Mesenchymal stem cell (in vitro differentiated cells and primary cell): ENCODE measurements around the gene ECD.

ENCODE experiments used
- DNase-seq: peaks from one replicate; pipeline ENCODE4 v3.0.0-alpha.2; 2013
- H2AFZ ChIP-seq: one replicate; pipeline ENCODE4 v1.6.1; 2013; ENCODE audit warnings: low read depth, mild to moderate bottlenecking, control low read depth, inconsistent platforms, low read length, moderate library complexity
- H2AK5ac ChIP-seq: 2 replicates; pipeline ENCODE4 v1.6.1; 2013; ENCODE audit warnings: low read length, moderate library complexity, mild to moderate bottlenecking, inconsistent platforms; ENCODE audit not compliant: severe bottlenecking
- H2BK120ac ChIP-seq: one replicate; pipeline ENCODE4 v1.6.1; 2013; ENCODE audit warnings: low read depth, mild to moderate bottlenecking, inconsistent platforms, low read length, moderate library complexity
- H2BK12ac ChIP-seq, 2 experiments: one replicate each; pipeline ENCODE4 v1.6.1; 2013; ENCODE audit warnings: inconsistent platforms in 2 of 2, low read length in 2 of 2, mild to moderate bottlenecking in 2 of 2, moderate library complexity in 2 of 2, control low read depth in 1 of 2
- H2BK15ac ChIP-seq: one replicate; pipeline ENCODE4 v1.6.1; 2013; ENCODE audit warnings: mild to moderate bottlenecking, low read depth, inconsistent platforms; ENCODE audit not compliant: poor library complexity, severe bottlenecking
- H2BK5ac ChIP-seq: 2 replicates; pipeline ENCODE4 v1.6.1; 2013; ENCODE audit warnings: low read depth, mild to moderate bottlenecking, low read length, control low read depth, inconsistent platforms; ENCODE audit not compliant: poor library complexity, severe bottlenecking
- H3K14ac ChIP-seq, 2 experiments: one replicate each; pipeline ENCODE4 v1.6.1; 2013; ENCODE audit warnings: inconsistent platforms in 2 of 2, low read length in 2 of 2, control low read depth in 1 of 2, mild to moderate bottlenecking in 1 of 2, moderate library complexity in 1 of 2
- H3K18ac ChIP-seq, 2 experiments: one replicate each; pipeline ENCODE4 v1.6.1; 2013; ENCODE audit warnings: inconsistent platforms in 2 of 2, low read length in 2 of 2, control low read depth in 1 of 2, low read depth in 1 of 2, mild to moderate bottlenecking in 1 of 2
- H3K23ac ChIP-seq, 2 experiments: one replicate each; pipeline ENCODE4 v1.6.1; 2013; ENCODE audit warnings: inconsistent platforms in 2 of 2, low read length in 2 of 2, mild to moderate bottlenecking in 2 of 2, moderate library complexity in 2 of 2, control low read depth in 1 of 2
- H3K27ac ChIP-seq: 2 replicates; pipeline ENCODE4 v1.5.1; 2013; ENCODE audit warnings: mild to moderate bottlenecking, moderate library complexity, low read length, control low read depth, inconsistent platforms; ENCODE audit not compliant: poor library complexity, severe bottlenecking
- H3K27me3 ChIP-seq, 2 experiments: 2 replicates each; pipeline versions ENCODE4 v1.6.1 to v1.7.0; 2013; ENCODE audit warnings: low read length in 2 of 2, mild to moderate bottlenecking in 2 of 2, moderate library complexity in 2 of 2, control low read depth in 1 of 2, inconsistent platforms in 1 of 2; ENCODE audit not compliant: control insufficient read depth in 1 of 2, insufficient read depth in 1 of 2
- H3K36me3 ChIP-seq, 2 experiments: 2 replicates each; pipeline versions ENCODE4 v1.6.1 to v1.7.0; 2013; ENCODE audit warnings: low read length in 2 of 2, control low read depth in 1 of 2, inconsistent platforms in 1 of 2, low read depth in 1 of 2, mild to moderate bottlenecking in 1 of 2; ENCODE audit not compliant: insufficient read depth in 2 of 2, control insufficient read depth in 1 of 2
- H3K4ac ChIP-seq, 2 experiments: one replicate each; pipeline ENCODE4 v1.6.1; 2013; ENCODE audit warnings: inconsistent platforms in 2 of 2, low read length in 2 of 2, mild to moderate bottlenecking in 2 of 2, moderate library complexity in 2 of 2, control low read depth in 1 of 2, low read depth in 1 of 2
- H3K4me1 ChIP-seq: 2 replicates; pipeline ENCODE4 v1.6.1; 2013; ENCODE audit warnings: low read depth, low read length, control low read depth; ENCODE audit not compliant: control insufficient read depth, insufficient read depth
- H3K4me2 ChIP-seq: 2 replicates; pipeline ENCODE4 v1.6.1; 2013; ENCODE audit warnings: low read length, mild to moderate bottlenecking, inconsistent platforms; ENCODE audit not compliant: poor library complexity, severe bottlenecking
- H3K4me3 ChIP-seq, 2 experiments: 2 replicates each; pipeline versions ENCODE4 v1.5.1 to v1.7.0; 2013; ENCODE audit warnings: low read length in 2 of 2, mild to moderate bottlenecking in 2 of 2, control low read depth in 1 of 2, low read depth in 1 of 2; ENCODE audit not compliant: insufficient read depth in 1 of 2
- H3K79me1 ChIP-seq: replicated peaks from 2 replicates; pipeline ENCODE4 v1.6.1; 2013; ENCODE audit warnings: mild to moderate bottlenecking, control low read depth, low read length, inconsistent platforms; ENCODE audit not compliant: poor library complexity, severe bottlenecking
- H3K9ac ChIP-seq: 2 replicates; pipeline ENCODE4 v1.7.0; 2013; ENCODE audit warnings: mild to moderate bottlenecking, low read length, moderate library complexity
- H3K9me3 ChIP-seq: 2 replicates; pipeline ENCODE4 v1.7.0; 2013; ENCODE audit warnings: mild to moderate bottlenecking, low read length; ENCODE audit not compliant: control insufficient read depth
- H4K8ac ChIP-seq: one replicate; pipeline ENCODE4 v1.6.1; 2013; ENCODE audit warnings: inconsistent platforms, mild to moderate bottlenecking, low read length, moderate library complexity
- H4K91ac ChIP-seq: one replicate; pipeline ENCODE4 v1.6.1; 2013; ENCODE audit warnings: mild to moderate bottlenecking, low read length, inconsistent platforms
- WGBS: methylation state at CpG from one replicate; pipeline ENCODE4 v1.1.7; 2013; ENCODE audit warnings: mixed read lengths; 5-methylcytosine and 5-hydroxymethylcytosine counted together

Gene ECD

GRCh38 chr10:73210395-73211105, 42.7 kb upstream of the ECD start:
- no peak overlapping the region for H2AK5ac ChIP-seq
- no peak overlapping the region for H3K27ac ChIP-seq
- H3K9me3 ChIP-seq: no peaks in the 10 kb centered on the region
- H2BK120ac ChIP-seq: no peak overlapping the region
- H3K4me3 ChIP-seq: no peak overlapping the region
- H3K4ac ChIP-seq: no peak overlapping the region
- H4K91ac ChIP-seq: no peak overlapping the region
- peaks cover 1% of the 10 kb centered on the region for H3K4me1 ChIP-seq
- H3K14ac ChIP-seq: no peak overlapping the region
- no peak overlapping the region for H3K23ac ChIP-seq
- H3K79me1 ChIP-seq: peaks cover 5% of the 10 kb centered on the region
- H3K9ac ChIP-seq: peak overlapping the region; percentile 13
- no peak overlapping the region for H2BK15ac ChIP-seq
- 87% methylated on average over 3 of the region's 3 CpGs for WGBS
- no peaks in the 10 kb centered on the region for H3K27me3 ChIP-seq
- DNase-seq: no peak
- H4K8ac ChIP-seq: no peak overlapping the region
- no peak overlapping the region for H2BK12ac ChIP-seq
- H2BK5ac ChIP-seq: no peak overlapping the region
- H3K36me3 ChIP-seq: peaks cover 11 to 15% of the 10 kb centered on the region in 2 experiments
- H3K18ac ChIP-seq: no peak overlapping the region
- H2AFZ ChIP-seq: no peak overlapping the region
- H3K4me2 ChIP-seq: no peak overlapping the region

GRCh38 chr10:73209705-73210104, 41.9 kb upstream of the ECD start:
- Histone ChIP-seq H3K27ac (no peak overlapping the region), H3K4me2 (no peak overlapping the region), H4K91ac (no peak overlapping the region), H3K36me3 (peaks cover 13 to 15% of the 10 kb centered on the region in 2 experiments), H3K4me3 (no peak overlapping the region), H2AK5ac (no peak overlapping the region), H4K8ac (no peak overlapping the region), H3K27me3 (no peaks in the 10 kb centered on the region), H3K79me1 (peaks cover 4% of the 10 kb centered on the region), H3K4ac (no peak overlapping the region), H3K9ac (peak overlapping the region; percentile 44), H2BK120ac (no peak overlapping the region), H3K14ac (no peak overlapping the region), H3K4me1 (peaks cover 1% of the 10 kb centered on the region), H2BK15ac (no peak overlapping the region), H3K9me3 (no peaks in the 10 kb centered on the region), H3K23ac (no peak overlapping the region), H3K18ac (no peak overlapping the region), H2BK5ac (no peak overlapping the region), H2BK12ac (no peak overlapping the region), H2AFZ (no peak overlapping the region)
- 74% methylated on average over 1 of the region's 1 CpG for WGBS
- DNase-seq: peak; percentile 38

GRCh38 chr10:73207883-73208282, 40.1 kb upstream of the ECD start:
- H2BK5ac ChIP-seq: no peak overlapping the region
- H3K9ac ChIP-seq: peak overlapping the region; percentile 32
- H3K9me3 ChIP-seq: no peaks in the 10 kb centered on the region
- H3K4ac ChIP-seq: no peak overlapping the region
- H3K36me3 ChIP-seq: peaks cover 15 to 17% of the 10 kb centered on the region in 2 experiments
- H3K4me3 ChIP-seq: no peak overlapping the region
- no peak overlapping the region for H2BK15ac ChIP-seq
- no peak overlapping the region for H3K14ac ChIP-seq
- no peak overlapping the region for H4K91ac ChIP-seq
- no peak overlapping the region for H2BK12ac ChIP-seq
- no peak overlapping the region for H3K27ac ChIP-seq
- H4K8ac ChIP-seq: no peak overlapping the region
- DNase-seq: no peak
- no peak overlapping the region for H2AK5ac ChIP-seq
- H3K79me1 ChIP-seq: peaks cover 4% of the 10 kb centered on the region
- no peak overlapping the region for H3K4me2 ChIP-seq
- H3K27me3 ChIP-seq: no peaks in the 10 kb centered on the region
- no peak overlapping the region for H2BK120ac ChIP-seq
- no peak overlapping the region for H3K23ac ChIP-seq
- H3K4me1 ChIP-seq: peaks cover 1% of the 10 kb centered on the region
- H3K18ac ChIP-seq: no peak overlapping the region
- H2AFZ ChIP-seq: no peak overlapping the region
- 98% methylated on average over 2 of the region's 2 CpGs for WGBS

- Histone ChIP-seq H3K36me3 (peaks cover 15 to 16% of the 10 kb centered on the region in 2 experiments), H2BK5ac (no peak overlapping the region), H3K4me1 (no peaks in the 10 kb centered on the region), H4K8ac (no peak overlapping the region), H3K27me3 (no peaks in the 10 kb centered on the region), H3K9me3 (no peaks in the 10 kb centered on the region), H2AK5ac (no peak overlapping the region), H3K4me3 (no peak overlapping the region), H3K14ac (no peak overlapping the region), H3K27ac (no peak overlapping the region), H3K9ac (no peak overlapping the region), H3K4ac (no peak overlapping the region), H2BK12ac (no peak overlapping the region), H3K23ac (no peak overlapping the region), H3K4me2 (no peak overlapping the region), H2BK120ac (no peak overlapping the region), H3K18ac (no peak overlapping the region), H4K91ac (no peak overlapping the region), H2AFZ (no peak overlapping the region), H2BK15ac (no peak overlapping the region), H3K79me1 (peaks cover 4% of the 10 kb centered on the region)
- WGBS: 98% methylated on average over 5 of the region's 5 CpGs
- DNase-seq: no peak
These were observed 38.6 kb upstream of the ECD start for GRCh38 chr10:73206385-73206784.
